Measurements from ENCODE around the gene ABCD2.
"Not testable (repeated sequence)": the region's sequence is repeated elsewhere in the genome, so short reads cannot be mapped to it uniquely, and the experiment has no call there.

ABCD2 gene

DNA sequence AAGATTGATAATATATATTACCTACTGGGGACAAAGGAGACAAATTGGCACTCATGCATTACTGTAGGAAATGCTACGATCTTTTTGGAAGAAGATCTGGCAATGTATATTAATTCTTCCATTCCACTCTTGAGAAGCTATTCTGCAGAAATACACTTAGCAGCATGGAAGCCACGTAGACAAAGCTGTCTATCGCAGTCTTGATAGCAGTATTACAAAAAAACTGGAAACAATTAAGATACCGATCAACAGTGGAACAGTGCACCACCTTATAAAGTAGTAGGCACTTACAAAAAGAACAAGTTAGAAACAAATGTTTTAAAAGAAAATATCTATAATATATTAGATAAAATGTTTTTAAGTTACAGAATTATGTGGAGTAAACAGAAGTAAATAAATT is 87.2 kb downstream of the ABCD2 start:
- DNase-seq, result no peak

DNA sequence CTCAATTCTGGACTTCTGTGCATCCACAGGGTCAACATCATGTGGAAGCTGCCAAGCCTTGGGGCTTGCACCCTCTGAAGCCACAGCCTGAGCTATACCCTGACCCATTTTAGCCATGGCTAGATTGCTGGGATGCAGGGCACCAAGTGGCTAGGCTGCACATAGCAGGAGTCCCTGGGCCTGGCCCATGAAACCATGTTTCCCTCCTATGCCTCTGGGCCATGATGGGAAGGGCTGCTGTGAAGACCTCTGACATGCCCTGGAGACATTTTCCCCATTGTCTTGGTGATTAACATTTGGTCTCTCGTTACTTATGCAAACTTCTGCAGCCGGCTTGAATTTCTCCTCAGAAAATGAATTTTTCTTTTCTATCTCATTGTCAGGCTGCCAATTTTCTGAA is 92.6 kb downstream of the ABCD2 start:
- DNase-seq, result no peak

DNA sequence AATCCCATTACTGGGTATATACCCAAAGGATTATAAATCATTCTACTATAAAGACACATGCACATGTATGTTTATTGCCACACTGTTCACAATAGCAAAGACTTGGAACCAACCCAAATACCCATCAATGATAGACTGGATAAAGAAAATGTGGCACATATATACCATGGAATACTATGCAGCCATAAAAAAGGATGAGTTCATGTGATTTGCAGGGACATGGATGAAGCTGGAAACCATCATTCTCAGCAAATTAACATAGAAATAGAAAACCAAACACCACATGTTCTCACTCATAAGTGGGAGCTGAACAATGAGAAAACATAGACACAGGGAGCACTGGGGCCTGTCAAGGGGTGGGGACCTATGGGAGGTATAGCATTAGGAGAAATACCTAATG is 97.4 kb downstream of the ABCD2 start:
- DNase-seq, result not testable (repeated sequence)

DNA sequence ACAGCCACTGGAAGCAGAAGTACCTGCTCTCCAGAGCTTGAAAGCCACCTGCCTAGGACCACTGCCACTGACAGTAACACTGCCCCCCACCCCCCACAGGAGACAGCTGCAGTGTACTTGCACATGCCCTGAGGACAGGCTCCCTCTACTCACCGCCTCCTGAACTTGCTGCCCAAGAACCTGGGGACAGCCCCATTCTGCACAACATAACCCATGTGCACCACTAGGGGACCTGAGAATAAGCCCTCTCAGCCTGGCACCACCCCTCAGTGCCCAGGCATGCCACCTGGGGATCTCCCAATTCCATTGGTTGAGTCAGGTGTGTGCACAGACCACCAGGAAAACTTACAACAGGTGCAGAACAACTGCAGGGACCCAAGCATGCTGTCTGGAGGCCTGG is 109.6 kb downstream of the ABCD2 start:
- DNase-seq, result no peak

DNA sequence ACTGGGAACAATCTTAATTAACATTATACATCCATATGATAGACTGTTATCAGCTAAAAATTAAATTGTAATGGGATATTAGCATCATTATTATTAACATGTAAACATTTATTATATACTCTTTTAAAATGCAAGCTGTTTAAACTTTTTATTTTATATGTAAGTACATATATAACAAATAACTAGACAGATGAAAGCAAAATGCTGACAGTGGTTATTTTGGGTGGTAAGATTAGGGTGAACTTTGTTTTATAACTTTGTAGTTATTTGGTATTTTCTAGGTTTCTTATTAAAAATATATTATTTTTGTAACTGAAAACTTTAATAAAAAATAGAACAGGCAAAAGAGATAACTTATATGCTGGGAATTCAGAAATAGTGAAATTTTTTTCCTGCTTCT is 114.0 kb downstream of the ABCD2 start:
- no peak for DNase-seq

DNA sequence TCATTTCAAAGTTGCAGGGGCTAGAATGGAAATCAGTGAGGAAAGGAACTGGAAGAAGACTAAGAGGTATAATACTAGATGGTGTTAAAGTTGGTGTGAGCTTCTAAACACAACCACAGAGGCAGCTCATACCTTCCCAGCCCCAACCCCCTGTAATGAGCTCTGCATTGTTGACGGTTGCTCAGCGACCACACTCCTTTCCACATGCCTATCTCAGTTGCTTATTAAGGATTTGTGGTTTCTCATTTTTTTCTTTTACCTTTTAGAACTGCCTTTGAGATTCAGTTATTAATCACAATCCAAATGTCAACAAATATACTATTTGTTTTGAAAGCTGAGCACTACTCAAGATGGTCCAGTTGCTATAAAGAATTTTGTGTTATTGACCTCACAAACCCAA is 114.6 kb downstream of the ABCD2 start:
- no peak for DNase-seq

DNA sequence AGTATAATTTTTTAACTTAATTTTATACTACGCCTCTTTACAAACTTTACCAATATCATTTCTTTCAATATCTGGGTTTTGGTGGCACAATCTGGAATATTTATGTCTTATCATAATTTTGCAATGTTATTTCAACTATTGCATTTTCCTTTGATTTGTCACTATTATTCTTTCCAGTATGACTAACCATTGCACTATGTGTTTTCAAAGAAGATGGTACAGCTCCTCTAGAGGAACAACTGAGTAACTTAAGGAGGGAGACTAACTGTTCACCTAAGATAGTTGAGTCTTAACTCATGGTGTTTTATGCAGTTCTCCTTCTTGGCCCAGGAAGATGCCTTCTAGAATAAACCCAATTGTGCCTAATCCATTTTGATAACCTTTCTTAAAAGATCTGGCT is 116.2 kb downstream of the ABCD2 start:
- no peak for DNase-seq

DNA sequence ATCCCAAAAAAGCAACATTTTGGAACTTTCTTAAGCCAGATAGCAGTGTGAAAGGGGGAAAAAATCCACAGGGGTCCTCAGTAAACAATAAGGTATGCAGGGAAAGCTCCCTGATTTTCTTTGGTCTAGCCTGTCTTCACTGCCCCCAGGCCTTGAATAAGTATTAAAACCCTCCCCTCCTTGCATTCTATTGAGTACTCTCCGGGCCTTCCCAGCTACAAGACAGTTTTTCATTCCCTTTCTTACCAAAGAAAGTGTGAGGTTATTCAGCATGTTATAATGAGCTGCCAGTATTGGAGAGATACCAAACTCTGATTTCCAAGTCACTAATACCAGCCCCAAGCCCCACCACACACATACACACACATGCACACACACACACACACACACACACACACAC is 116.9 kb downstream of the ABCD2 start:
- DNase-seq, result no peak

Measured in effector CD4-positive, alpha-beta T cell (primary cell).